Transverse colon (tissue), 4 donors: Measurements from ENCODE around the gene ANKRD33.

ENCODE experiments used
- POLR2AphosphoS5 ChIP-seq, 3 donors: sonication (generic); formaldehyde crosslinking; IDR thresholded peaks; one replicate each; pipeline ENCODE4 v1.6.1; 2016; ENCODE audit warnings: antibody characterized with exemption in 3 of 3
- TF ChIP-seq, protein P1 (sequence below), 5 experiments: fragments of 200-600 bp in 3 of 5; fragments of 450-650 bp in 2 of 5; sonication (generic) in 3 of 5; IDR thresholded peaks; 1 replicate in 2 of 5; 2 replicates in 3 of 5; pipeline ENCODE4 v1.5.1; 2016 to 2017; ENCODE audit warnings: antibody characterized with exemption in 5 of 5, inconsistent platforms in 3 of 5, mild to moderate bottlenecking in 2 of 5, moderate library complexity in 1 of 5

DNA sequence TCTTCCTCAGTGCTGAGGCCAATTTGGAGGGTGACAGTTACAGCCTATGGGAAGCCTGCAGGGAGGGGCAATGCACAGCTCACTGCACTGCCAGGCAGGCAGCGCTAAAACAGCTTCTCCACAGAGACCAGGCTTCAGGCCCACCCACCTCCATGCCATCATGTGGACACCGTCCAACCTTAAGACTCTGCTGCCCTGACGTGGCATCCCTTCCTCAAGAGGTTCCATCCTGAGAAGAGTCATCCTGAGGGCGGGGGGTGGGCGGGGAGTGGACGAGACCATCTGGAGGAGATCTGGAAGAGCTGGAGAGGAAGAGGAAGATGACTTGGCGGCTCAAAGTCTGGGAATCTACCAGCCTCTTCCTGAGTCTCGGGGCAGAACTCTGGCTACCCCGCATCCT, 11.0 kb downstream of the ANKRD33 start:
- TF ChIP-seq, protein P1, sequence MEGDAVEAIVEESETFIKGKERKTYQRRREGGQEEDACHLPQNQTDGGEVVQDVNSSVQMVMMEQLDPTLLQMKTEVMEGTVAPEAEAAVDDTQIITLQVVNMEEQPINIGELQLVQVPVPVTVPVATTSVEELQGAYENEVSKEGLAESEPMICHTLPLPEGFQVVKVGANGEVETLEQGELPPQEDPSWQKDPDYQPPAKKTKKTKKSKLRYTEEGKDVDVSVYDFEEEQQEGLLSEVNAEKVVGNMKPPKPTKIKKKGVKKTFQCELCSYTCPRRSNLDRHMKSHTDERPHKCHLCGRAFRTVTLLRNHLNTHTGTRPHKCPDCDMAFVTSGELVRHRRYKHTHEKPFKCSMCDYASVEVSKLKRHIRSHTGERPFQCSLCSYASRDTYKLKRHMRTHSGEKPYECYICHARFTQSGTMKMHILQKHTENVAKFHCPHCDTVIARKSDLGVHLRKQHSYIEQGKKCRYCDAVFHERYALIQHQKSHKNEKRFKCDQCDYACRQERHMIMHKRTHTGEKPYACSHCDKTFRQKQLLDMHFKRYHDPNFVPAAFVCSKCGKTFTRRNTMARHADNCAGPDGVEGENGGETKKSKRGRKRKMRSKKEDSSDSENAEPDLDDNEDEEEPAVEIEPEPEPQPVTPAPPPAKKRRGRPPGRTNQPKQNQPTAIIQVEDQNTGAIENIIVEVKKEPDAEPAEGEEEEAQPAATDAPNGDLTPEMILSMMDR (IDR thresholded peaks at IDR 0.05): no peak
- no peak for TF ChIP-seq POLR2AphosphoS5 (IDR thresholded peaks at IDR 0.05)
